GM19023 (cell line): Measurements from ENCODE around the gene NRG3.

Source experiments
- ATAC-seq: cut with Tn5 transposase; IDR thresholded peaks from one replicate; pipeline ENCODE4 v1.9.1; 2021; ENCODE audit warnings: mild to moderate bottlenecking, moderate library complexity; ENCODE audit not compliant: unreplicated experiment

NRG3 gene

DNA sequence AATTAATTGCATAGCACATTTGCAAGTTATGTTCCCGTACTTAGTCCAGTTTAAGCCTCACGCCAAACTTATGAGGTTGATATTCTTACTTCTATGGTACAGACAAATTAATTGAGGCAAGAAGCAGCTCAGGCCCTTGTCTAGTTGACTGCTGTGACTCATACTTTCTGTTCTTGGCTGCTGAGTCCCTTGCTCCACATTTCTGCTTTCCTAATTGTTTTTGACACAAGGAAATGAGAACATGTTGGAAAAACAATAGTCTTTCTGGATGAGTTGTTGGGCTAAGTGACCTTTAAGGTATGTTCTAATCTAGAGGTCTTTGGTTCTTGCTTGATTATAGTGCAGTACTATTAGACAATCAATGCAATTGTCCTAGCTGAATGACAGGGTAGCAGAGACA lies 331.8 kb downstream of the NRG3 start:
- ATAC-seq = no peak

DNA sequence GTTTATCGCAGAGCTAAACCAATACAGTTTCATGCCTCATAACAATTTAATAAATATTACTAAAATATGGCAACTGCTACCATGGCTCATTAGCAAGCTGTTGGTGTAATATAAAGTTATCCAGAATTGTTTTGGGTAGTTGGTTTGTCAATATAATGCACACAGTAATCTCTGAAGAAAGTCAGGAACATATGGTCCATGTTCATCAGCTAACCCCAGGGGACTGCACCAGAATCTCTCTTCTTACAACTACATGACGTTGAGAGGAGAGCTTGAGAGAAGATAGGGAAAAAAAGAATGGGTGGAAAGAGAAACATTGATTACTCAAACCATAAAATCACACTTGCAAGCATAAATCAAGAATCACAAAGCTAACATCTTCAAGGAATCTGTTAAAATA lies 333.7 kb downstream of the NRG3 start:
- no peak for ATAC-seq

DNA sequence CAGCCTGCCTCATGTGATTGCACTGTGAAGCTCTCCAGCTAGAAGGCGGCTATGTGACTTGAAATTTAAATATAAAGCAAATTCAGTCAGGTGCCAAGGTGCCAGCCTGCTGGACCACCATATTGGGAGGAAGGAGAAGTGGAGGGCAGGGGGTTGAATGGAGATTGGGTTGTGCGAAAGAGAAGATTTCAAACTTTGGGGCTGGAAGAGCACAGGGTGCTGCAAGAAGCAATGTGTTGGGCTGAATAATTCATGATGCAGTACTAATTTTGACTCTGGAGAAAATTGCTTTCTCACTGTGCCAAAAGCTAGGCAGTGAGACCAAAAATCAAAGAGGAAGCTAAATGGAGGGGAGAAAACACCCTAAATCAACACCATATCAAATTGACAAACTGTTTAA lies 335.3 kb downstream of the NRG3 start:
- ATAC-seq = no peak

DNA sequence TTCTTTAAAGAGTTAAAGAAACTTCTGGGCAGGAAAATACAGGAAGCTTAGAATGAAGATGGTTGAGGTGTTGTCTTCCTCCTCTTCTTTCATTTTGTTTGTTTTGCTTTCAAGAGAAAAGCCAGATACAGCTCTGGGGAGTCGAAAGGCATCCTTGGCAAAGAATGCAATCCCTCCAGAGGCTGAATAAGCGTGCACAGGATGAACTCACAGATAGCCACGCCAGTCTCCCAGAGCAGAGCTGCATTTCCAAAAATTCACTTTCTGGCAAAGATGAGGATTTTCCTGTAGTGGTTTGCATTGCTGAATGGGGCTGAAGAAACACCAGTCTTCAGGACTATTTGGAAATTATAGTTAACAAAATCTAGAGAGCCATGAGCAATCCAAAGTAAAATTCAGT lies 336.4 kb downstream of the NRG3 start:
- ATAC-seq = no peak

DNA sequence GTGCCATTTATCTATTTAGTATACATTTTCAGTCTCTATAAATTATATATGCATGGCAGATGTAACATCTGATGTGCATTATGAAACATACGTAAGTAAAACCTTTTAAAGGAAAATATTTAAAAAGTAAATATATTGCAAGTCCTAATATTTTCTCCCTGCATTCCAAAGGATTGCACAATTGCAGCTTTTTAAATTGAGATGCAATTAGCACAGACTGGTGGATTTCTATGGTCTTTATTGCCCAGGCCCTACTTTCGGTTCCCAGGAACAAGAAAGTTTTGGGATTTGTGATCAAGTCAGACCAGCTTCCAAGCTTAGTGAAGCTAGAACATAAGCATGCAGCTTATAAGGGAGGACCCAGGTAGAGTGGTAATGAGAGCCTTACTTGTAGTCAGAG lies 337.8 kb downstream of the NRG3 start:
- ATAC-seq = no peak

DNA sequence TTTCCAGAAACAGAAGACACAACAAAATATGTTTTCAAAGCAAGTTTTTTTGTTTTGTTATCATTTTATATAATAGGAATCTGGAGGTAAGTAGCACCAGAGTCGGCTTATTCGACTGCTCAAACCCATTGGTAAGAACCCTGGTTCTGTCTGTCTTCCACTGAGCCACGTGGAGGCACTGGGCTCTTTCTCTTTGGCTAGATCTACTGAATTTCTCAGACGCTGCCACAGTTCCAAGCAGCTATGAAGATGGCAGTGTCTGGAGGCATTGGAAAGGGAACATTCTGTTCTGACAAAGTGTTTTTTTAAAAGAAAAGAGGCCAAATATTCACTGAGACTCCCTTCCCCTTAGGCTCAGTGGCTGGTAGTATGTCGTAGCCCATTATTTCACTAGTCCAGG lies 338.8 kb downstream of the NRG3 start:
- ATAC-seq = no peak

DNA sequence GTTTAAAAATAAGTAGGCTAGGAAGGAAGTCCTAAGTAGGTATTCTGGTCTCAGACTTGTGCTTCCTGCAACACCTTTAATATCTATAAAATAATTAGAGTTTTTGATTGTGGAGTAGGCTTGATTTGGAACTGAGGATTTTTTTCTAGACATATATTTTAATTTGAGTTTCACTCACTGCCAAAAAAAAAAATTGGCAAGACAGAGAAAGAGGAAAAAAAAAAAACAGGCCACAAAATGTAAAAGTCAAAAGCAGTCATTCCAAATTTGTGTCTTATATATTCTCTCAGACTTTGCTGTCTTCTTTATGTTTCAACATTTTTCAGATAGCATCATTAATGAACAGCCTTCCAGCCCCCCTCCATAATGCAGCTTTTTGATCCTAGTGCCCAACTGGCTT lies 346.1 kb downstream of the NRG3 start:
- no peak for ATAC-seq

DNA sequence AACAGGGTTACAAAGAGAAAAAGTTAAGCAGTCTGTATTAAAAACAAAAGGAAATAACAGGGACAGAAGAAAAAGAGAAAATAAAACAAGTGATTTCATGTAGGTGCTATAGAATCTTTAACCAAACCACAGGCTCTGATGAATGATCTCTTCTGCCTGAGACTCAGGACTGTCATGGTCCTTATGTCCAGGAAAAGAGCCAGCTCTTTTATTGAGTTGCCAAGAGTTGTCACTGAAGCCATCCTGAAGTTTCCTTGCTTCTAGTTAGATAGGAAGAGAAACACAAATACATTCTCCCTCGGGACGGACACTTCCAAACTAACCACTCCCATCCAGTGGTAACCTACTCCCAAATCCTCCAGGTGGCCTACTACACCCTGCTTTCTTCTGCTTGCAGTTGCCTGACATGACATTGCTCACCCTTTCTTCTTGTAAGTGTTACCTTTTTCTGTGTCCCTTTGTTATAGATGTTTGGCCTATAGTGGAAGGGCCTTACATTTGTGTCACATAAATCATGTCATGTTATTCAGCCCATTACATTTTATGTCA lies 346.7 kb downstream of the NRG3 start:
- no peak for ATAC-seq

DNA sequence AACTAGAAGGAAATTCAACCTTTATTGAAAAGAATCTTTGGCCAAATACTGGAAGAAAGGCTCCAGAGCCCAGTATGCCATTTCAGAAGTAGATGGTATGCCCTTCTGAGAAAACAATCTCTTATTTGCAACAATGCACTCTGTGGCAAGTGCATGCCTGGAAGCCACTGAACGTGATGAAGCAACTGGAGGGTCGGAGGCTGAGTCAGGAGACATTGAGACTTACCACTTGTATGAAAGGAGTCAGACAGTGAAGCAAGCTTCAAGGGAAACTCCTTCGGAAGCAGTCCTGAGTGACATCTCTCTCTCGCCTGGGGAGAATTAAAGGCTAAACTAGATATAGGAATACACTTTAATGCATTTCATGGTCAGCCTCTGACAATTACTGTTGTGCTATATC lies 353.7 kb downstream of the NRG3 start:
- no peak for ATAC-seq

DNA sequence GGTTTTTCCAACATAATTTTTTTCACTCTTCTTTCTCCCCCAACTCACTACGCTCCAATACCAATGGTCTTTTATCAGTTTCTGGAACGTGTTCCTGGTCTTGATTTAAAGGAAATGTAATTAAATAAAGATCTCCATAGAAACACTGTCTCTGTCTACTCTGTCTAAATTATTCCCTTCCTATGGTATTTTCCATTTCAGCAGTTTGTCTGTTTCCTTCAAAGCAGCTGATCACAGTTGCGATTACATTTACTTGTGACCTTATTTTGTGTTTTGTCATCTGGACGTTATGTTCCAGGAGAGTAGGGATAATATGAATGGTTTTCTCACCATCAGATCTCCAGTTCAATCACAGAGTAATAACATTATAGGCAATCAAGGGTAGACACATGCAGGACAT lies 359.2 kb downstream of the NRG3 start:
- no peak for ATAC-seq

DNA sequence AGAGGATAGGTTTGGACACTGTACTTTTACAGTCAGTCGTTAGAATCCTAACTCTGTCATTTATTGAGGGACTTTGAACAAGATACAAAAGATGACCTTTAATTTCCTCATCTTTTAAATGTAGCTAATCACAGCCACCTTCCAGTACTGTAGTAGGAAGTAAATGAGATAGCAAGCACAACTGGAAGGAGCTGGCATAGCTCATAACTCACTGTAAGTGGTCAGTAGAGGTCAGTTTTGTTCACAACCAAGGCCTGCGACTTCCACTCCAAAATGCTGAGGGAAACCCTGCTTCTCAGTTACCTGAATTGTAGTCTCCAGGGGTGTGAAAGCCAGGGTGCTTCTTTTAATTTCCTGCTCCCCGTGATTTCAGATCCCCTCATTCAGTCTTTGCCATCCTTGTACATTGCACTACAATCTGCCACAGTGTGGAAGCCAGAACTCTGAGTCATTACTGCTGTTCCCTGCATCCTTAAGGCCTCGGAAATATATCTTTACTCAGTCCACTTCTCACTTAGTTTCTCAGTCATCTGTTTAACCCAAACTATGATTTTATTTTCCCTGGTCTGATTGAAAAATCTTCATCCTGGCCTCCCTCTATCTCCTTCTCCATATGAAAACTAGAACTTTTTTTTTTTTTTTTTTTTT lies 361.2 kb downstream of the NRG3 start:
- no peak for ATAC-seq

DNA sequence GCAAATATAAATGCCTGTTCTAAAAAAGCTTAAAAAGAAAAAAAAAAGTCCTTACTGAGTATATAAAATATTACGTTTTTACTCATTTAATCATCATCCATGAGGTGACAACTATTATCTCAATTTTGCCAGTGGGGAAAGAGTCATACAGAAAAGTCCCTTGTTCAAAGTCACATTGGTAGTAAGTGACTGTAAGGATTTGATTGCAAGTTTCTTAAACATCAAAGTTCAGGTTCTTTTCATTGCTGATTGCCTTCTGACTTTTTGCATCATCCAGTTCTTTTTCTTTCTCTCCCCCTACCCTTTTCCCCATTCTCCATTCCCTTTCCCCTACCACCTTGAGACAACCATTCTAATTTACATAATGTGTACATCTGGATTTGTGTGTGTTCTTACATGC lies 363.3 kb downstream of the NRG3 start:
- no peak for ATAC-seq

DNA sequence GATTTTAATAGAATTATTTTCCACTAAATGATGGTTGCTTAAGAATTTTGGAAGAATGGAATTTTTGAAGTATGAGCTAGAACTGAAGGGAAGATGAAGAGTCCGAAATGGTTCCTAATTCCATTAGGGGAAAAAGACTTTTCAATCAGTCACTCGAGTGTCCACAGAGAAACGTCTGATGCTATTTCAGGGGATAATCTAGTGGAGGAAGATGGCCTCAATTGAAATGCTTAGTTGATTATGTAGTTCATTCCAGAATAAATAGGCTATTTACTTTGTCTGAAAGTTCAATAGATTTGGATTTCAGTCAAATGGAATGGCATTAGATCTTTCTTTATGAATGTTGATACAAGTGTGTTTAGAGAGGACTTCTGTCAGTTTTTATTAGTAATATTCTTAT lies 365.4 kb downstream of the NRG3 start:
- ATAC-seq = no peak

DNA sequence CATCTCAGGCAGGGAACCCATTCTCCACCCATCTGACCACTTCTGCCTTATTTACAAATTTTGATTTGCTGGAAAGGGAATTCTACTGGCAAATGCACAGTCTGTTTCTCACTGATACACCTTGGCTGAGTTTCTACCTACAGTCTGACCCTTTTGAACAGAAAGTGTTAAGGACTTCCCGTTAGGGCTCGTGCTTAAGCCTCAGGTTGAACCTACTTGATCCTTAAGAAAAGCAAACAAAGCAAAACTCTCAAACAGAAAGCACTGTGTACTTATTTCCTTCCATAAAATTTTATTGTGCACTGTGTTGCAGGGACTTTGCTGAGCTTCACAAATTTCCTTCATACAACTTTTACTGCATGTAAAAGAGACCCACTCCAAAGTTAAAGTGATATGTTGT lies 367.8 kb downstream of the NRG3 start:
- ATAC-seq = no peak

DNA sequence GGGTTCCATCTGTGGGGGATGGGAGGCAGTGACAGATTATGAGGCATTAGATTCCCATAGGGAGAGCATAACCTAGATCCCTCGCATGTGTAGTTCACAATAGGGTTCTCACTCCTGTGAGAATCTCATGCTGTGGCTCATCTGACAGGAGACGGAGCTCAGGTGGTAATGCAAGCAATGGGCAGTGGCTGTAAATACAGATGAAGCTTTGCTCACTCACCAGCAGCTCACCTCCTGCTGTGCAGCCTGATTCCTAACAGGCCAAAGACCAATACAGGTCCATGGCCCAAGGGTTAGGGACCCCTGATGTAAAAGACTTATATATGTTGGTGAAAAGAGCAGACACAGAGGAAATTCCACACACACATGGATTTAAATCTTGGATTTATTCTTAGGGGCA lies 370.2 kb downstream of the NRG3 start:
- ATAC-seq = no peak

DNA sequence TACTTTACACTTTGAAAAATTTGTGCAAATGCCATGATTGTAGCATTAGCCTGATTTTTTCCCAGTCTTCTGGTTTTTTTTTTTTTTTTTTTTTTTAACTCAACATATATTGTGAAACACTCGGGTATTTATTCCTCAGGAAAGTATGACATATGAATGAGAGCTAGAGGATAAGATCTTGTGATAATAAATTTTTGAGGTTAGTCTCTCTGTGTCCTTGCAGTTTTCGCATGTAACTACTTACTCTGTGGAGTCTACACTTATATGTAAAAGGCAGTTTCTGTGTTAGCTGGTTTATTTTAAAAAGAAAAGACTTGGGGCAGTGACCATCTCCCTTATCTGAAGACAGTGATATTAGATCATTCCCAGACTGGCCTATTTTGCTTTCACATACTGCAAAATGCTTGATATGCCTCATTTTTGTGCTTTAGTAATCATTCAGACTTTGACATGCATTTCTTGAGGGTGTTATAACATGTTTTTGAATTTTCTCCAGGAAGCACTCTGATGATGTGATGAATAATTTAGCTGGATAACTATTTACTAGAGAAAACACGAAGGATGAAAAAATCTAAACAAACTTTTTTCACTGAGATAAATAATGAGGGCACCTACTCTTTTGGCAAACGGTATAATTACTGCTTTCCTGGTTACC lies 371.0 kb downstream of the NRG3 start:
- no peak for ATAC-seq

DNA sequence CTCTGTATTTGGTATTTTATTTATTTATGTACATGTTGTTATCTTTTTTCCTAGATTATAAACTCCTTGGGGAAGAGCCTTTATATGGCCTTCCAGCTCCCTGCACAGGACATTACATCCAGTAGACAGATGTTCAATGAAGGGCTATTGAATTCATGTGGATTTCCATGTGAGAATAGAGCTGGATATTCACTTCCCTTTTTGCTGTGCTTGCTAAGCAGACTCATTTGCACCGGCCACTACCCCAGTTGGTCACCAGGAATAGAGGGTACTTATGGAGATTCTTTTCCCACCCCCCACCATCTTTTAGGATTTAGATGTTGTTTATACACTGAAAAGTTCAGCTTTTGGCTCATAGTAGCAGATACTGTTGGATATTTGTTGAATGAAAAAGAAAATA lies 374.1 kb downstream of the NRG3 start:
- ATAC-seq = no peak

DNA sequence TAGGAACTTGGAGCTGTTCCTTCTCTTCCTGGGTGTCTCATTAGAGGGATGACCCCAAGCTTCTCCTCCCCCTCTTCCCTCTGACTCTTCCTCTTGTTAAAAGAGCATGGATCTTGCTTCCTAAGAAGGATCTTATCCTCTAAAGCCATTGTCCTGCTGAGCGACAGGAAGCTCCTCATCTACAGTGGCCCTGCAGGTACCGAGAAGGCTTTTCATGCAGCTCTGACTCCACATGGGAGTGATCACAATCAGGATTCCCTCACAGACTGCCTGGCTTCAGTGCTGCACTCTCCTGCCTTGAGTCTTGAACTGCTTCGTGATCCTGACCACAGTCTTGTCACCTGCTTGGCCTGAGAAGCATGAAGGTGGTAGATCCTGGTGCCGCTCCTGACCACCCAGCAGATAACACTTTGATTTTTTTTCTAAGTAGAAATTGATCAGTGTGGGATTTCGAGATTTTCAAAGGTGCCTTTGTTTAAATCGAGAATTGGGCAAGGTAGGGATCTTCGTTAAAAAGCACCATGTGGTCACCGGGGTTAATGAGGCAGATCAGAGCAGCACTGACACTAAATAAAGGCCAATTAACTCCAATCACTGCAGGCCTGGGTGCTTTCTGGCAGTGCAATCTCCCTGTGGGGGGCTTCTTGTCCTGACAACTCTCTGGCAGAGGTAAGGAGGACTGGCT lies 376.4 kb downstream of the NRG3 start:
- no peak for ATAC-seq

DNA sequence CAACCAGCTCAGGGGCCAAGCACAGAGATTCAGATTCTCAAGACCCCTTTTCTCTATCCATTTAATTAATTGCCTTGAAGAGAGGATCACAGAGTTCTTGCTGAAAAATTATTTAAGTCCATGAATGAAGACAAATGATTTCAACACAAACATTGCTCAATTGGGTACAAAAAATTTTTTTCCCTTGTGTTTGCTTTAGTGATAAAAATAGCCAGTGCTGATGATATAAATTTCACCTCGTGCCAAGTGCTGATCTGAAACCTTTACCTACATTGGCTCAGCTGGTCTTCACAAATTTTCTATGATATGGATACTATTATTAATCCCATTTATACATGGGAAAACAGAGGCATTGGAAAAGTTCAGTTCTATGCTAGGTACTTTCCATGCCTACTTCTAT lies 377.1 kb downstream of the NRG3 start:
- ATAC-seq = no peak

DNA sequence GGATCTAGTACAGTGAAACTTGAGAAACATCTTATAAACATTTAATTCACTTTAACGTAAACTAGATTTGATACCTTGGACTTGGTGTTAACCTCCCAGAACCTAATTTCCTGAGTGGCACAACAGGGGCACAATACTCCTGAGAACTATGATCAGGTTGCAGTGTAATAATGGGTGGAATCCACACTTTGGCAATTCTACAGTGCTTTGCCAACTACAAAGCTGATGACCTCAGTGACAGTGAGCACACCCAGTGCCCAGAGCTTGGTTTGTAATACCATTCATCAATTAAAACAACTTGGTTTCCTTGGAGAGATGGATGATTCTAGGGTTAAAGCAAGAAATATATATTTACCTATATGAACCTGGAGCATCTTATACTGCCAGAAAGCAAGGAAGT lies 379.2 kb downstream of the NRG3 start:
- no peak for ATAC-seq

DNA sequence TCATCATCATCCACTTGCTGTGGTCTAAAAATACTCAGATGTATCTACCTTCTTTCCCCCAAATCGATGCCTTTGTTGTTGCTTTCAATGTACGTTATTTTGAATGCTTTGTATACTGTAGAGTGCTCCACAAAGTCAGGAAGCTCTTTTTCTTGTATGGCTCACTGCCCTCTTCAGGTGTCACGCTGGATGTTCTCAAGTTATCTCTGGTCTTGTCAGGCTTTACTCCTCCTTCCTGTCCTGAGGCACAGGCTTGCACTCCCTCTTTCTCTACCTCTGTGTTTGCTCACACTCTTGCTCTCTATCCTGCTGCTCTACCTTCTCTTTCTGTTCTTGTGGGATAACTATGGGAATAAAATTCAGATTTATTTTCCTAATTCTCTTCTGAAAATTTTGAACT lies 381.3 kb downstream of the NRG3 start:
- ATAC-seq = no peak

DNA sequence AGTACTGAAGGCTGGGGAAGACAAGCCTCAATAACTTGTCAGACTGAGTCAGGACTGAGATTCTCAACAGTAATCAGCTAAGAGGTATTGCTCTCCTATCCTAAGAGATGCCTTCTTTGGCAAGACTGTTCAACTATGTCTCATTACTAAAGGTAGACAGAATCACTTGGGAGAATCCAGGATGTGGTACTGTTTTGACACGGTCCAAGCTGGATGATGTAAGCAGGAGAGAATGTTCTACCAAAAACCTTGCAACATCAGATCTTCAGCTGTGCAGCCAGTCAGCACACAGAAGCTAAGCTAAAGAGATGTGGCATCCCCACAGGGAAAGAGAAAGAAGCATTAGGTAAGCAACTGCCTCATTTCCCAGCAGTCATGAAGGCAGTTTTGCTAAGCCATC lies 391.4 kb downstream of the NRG3 start:
- ATAC-seq = no peak
